Mesendoderm (in vitro differentiated cells): Measurements from ENCODE around the gene SLC5A10.

Experiments
- DNase-seq: peaks from one replicate; pipeline ENCODE4 v3.0.0; 2013
- H2AK5ac ChIP-seq: 2 replicates; pipeline ENCODE4 v1.6.1; 2013; ENCODE audit warnings: low read length, inconsistent platforms
- H2BK120ac ChIP-seq: 2 replicates; pipeline ENCODE4 v1.6.1; 2013; ENCODE audit warnings: low read depth, mild to moderate bottlenecking, low read length, moderate library complexity, mixed read lengths
- H2BK15ac ChIP-seq: replicated peaks from 2 replicates; pipeline ENCODE4 v1.6.1; 2013; ENCODE audit warnings: low read depth, mild to moderate bottlenecking, moderate library complexity
- H2BK5ac ChIP-seq: 2 replicates; pipeline ENCODE4 v1.6.1; 2013; ENCODE audit warnings: low read length, inconsistent platforms
- H3K18ac ChIP-seq: 2 replicates; pipeline ENCODE4 v1.6.1; 2013; ENCODE audit warnings: mild to moderate bottlenecking, low read length, mixed read lengths
- H3K23ac ChIP-seq: one replicate; pipeline ENCODE4 v1.6.1; 2013; ENCODE audit warnings: low read length
- H3K27ac ChIP-seq: 2 replicates; pipeline ENCODE4 v1.5.1; 2013; ENCODE audit warnings: low read depth, mild to moderate bottlenecking, inconsistent platforms, low read length, moderate library complexity
- H3K27me3 ChIP-seq: 2 replicates; pipeline ENCODE4 v1.6.1; 2013; ENCODE audit warnings: low read length, control low read depth, mild to moderate bottlenecking, inconsistent platforms; ENCODE audit not compliant: insufficient read depth, poor library complexity
- H3K36me3 ChIP-seq: 2 replicates; pipeline ENCODE4 v1.6.1; 2013; ENCODE audit warnings: low read length, inconsistent platforms; ENCODE audit not compliant: control insufficient read depth, insufficient read depth
- H3K4ac ChIP-seq: one replicate; pipeline ENCODE4 v1.6.1; 2013; ENCODE audit warnings: low read depth, mild to moderate bottlenecking, low read length, moderate library complexity
- H3K4me1 ChIP-seq: 2 replicates; pipeline ENCODE4 v1.6.1; 2013; ENCODE audit warnings: low read depth, low read length, inconsistent platforms; ENCODE audit not compliant: control insufficient read depth
- H3K4me2 ChIP-seq: 2 replicates; pipeline ENCODE4 v1.6.1; 2013; ENCODE audit warnings: low read length
- H3K4me3 ChIP-seq: 2 replicates; pipeline ENCODE4 v1.5.1; 2013; ENCODE audit warnings: mild to moderate bottlenecking, low read length
- H3K56ac ChIP-seq: one replicate; pipeline ENCODE4 v1.6.1; 2013; ENCODE audit warnings: low read length
- H3K79me1 ChIP-seq: 2 replicates; pipeline ENCODE4 v1.6.1; 2013; ENCODE audit warnings: low read length, inconsistent platforms
- H3K79me2 ChIP-seq: 2 replicates; pipeline ENCODE4 v1.6.1; 2013; ENCODE audit warnings: mild to moderate bottlenecking, low read length; ENCODE audit not compliant: control insufficient read depth, insufficient read depth
- H3K9ac ChIP-seq: 2 replicates; pipeline ENCODE4 v1.6.1; 2013; ENCODE audit warnings: low read length, inconsistent platforms
- H4K5ac ChIP-seq: one replicate; pipeline ENCODE4 v1.6.1; 2013; ENCODE audit warnings: low read length
- H4K8ac ChIP-seq: one replicate; pipeline ENCODE4 v1.6.1; 2013; ENCODE audit warnings: low read depth, mild to moderate bottlenecking, control low read depth, low read length, moderate library complexity
- WGBS: extraction: QIAGEN DNeasy Blood & Tissue Kit; methylation state at CpG from one replicate; pipeline ENCODE4 v1.1.7; 2013; ENCODE audit warnings: low lambda C conversion rate, missing lambda C conversion rate; ENCODE audit not compliant: insufficient coverage; ENCODE audit errors: extremely low coverage; 5-methylcytosine and 5-hydroxymethylcytosine counted together

Gene SLC5A10

DNA sequence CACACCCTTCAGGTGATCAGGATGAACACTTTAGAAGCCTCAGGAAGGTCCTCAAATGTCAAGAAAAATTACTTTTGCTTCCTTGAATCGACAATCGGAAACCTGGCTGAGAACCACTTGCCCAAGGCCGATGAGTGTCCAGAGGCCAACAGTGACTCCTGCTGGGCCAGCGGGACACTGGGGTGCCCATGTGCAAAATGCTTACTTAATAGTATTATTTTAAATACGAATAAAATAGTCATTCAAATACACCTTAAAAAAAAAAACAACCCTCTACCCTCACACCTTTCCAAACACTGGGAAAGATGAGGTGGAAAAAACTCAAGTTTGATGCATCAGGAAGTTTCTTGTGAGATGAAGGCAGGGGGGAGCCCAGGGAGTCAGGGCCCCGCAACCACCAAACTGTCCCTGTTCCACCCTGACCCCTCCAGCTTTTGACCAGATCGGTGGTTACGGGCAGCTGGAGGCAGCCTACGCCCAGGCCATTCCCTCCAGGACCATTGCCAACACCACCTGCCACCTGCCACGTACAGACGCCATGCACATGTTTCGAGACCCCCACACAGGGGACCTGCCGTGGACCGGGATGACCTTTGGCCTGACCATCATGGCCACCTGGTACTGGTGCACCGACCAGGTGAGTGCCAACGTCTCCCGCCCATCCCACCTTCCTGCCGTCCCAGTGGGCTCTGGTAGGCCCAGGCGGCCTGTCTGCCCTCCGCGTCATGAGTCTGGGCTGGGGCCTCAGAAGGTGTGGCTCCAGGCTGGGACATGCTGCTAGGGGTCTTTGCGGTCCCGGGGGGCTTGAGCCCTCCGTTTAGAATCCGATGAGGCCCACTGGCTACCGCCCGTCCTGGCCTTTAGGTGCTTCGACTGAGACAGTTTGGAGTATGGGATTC, 18.9 kb downstream of the SLC5A10 start:
- Histone ChIP-seq H3K18ac (no peak overlapping the region), H3K9ac (no peak overlapping the region), H2AK5ac (no peak overlapping the region), H3K56ac (no peak overlapping the region), H3K27me3 (no peaks in the 10 kb centered on the region), H4K8ac (no peak overlapping the region), H2BK15ac (no peak overlapping the region), H2BK120ac (no peak overlapping the region), H3K79me1 (no peaks in the 10 kb centered on the region), H3K27ac (no peak overlapping the region), H3K79me2 (no peaks in the 10 kb centered on the region), H2BK5ac (no peak overlapping the region), H3K4me2 (no peak overlapping the region), H4K5ac (no peak overlapping the region), H3K4me3 (no peak overlapping the region), H3K23ac (no peak overlapping the region), H3K36me3 (peaks cover 3% of the 10 kb centered on the region), H3K4me1 (peaks cover 4% of the 10 kb centered on the region), H3K4ac (no peak overlapping the region)
- DNase-seq, result no peak
- WGBS, result 100% methylated on average over 1 of the region's 28 CpGs

DNA sequence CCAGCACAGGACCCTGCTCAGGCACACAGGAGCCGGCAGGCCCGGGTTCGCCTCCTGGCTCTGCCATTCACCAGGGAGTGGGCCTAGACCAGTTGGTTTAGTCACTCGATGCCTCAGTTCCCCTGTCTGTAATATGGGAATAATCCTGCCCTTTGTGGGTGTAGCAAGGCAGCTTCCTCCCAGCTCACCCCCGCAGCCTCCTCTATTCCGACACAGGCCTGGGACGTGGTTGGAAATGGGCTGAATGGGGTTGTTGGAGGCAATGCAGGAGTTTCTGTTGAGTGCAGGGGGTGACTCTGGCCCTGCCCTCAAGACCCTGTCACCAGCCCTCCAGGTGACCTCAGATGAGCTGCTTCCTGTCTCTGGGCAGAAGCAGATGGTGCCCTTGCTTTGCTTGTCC, 19.8 kb downstream of the SLC5A10 start:
- WGBS, result no CpG with 5 or more reads among the region's 7 CpGs
- no peak overlapping the region for H3K23ac ChIP-seq
- no peak overlapping the region for H2BK5ac ChIP-seq
- no peaks in the 10 kb centered on the region for H3K79me1 ChIP-seq
- H3K4me2 ChIP-seq, result no peak overlapping the region
- no peaks in the 10 kb centered on the region for H3K79me2 ChIP-seq
- H3K27ac ChIP-seq, result no peak overlapping the region
- no peak overlapping the region for H4K8ac ChIP-seq
- no peak overlapping the region for H3K4ac ChIP-seq
- no peak overlapping the region for H4K5ac ChIP-seq
- peaks cover 4% of the 10 kb centered on the region for H3K4me1 ChIP-seq
- no peak overlapping the region for H3K18ac ChIP-seq
- DNase-seq, result no peak
- no peak overlapping the region for H2BK120ac ChIP-seq
- H2BK15ac ChIP-seq, result no peak overlapping the region
- no peaks in the 10 kb centered on the region for H3K27me3 ChIP-seq
- H2AK5ac ChIP-seq, result no peak overlapping the region
- peaks cover 3% of the 10 kb centered on the region for H3K36me3 ChIP-seq
- no peak overlapping the region for H3K9ac ChIP-seq
- H3K56ac ChIP-seq, result no peak overlapping the region
- no peak overlapping the region for H3K4me3 ChIP-seq

DNA sequence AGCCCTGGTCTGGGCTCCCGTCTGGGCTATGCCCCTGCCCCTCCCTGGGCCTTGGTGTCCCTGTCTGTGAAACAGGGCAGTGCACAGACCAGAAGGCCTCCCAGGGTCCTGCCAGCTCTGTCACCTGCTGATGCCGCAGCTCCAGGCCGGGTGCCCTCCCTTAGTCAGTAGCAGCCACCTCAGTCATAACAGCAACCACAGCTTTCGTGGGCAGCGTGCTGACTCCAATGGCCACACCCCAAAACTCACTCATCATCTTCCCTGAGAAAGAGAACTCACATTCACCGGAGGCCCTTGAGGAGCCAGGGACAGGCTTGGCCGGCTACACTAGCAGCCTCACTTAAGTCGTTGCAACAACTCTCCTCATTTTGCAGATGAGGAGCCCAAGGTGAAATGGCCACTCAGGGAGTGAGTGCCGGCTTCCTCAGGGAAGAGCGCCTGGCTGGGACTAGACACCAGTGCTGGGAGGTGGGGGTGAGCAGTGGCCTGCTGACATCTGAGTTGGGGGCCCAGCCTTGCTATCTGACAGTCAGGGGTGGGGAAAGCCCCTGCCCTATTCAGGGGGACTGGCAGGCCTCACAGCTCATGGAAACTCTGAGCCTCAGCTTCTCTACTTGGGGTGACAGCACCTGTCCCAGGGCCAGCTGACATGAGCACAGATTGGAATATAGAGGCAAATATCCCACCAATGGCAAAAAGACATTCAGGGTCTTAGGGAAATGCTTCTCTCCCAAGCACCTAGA, 22.6 kb downstream of the SLC5A10 start:
- Histone ChIP-seq H3K4me2 (no peak overlapping the region), H3K9ac (no peak overlapping the region), H2BK5ac (no peak overlapping the region), H3K27me3 (no peaks in the 10 kb centered on the region), H4K5ac (no peak overlapping the region), H3K4ac (no peak overlapping the region), H3K27ac (no peak overlapping the region), H3K79me2 (no peaks in the 10 kb centered on the region), H3K4me1 (no peaks in the 10 kb centered on the region), H3K18ac (no peak overlapping the region), H2AK5ac (no peak overlapping the region), H3K23ac (no peak overlapping the region), H3K79me1 (no peaks in the 10 kb centered on the region), H3K56ac (no peak overlapping the region), H3K36me3 (peaks cover 9% of the 10 kb centered on the region), H2BK15ac (no peak overlapping the region), H3K4me3 (no peak overlapping the region), H2BK120ac (no peak overlapping the region), H4K8ac (no peak overlapping the region)
- no CpG with 5 or more reads among the region's 10 CpGs for WGBS
- DNase-seq, result no peak

DNA sequence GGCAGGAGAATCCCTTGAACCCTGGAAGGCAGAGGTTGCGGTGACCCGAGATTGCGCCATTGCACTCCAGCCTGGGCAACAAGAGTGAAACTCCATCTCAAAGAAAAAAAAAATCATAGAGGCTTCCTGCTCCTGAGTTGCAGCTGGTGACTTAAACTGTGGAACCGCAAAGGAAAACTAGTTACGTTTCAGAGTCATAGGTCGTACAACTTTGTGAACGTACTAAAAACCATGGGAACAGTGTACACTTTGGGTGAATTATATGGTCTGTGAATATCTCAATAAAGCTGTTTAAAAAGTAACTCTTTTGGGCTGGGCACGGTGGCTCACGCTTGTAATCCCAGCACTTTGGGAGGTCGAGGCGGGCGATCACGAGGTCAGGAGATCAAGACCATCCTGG, 23.6 kb downstream of the SLC5A10 start:
- no peak overlapping the region for H2BK5ac ChIP-seq
- H4K8ac ChIP-seq, result no peak overlapping the region
- no peak overlapping the region for H3K23ac ChIP-seq
- H3K27me3 ChIP-seq, result no peaks in the 10 kb centered on the region
- H3K79me1 ChIP-seq, result no peaks in the 10 kb centered on the region
- no peak overlapping the region for H3K4ac ChIP-seq
- H3K18ac ChIP-seq, result no peak overlapping the region
- peaks cover 8% of the 10 kb centered on the region for H3K36me3 ChIP-seq
- H2BK120ac ChIP-seq, result no peak overlapping the region
- H3K9ac ChIP-seq, result no peak overlapping the region
- H3K4me3 ChIP-seq, result no peak overlapping the region
- H2AK5ac ChIP-seq, result no peak overlapping the region
- no peak for DNase-seq
- H3K27ac ChIP-seq, result no peak overlapping the region
- H3K4me1 ChIP-seq, result no peaks in the 10 kb centered on the region
- no peak overlapping the region for H2BK15ac ChIP-seq
- H3K4me2 ChIP-seq, result no peak overlapping the region
- no peak overlapping the region for H4K5ac ChIP-seq
- no CpG with 5 or more reads among the region's 13 CpGs for WGBS
- H3K79me2 ChIP-seq, result no peaks in the 10 kb centered on the region
- H3K56ac ChIP-seq, result no peak overlapping the region

DNA sequence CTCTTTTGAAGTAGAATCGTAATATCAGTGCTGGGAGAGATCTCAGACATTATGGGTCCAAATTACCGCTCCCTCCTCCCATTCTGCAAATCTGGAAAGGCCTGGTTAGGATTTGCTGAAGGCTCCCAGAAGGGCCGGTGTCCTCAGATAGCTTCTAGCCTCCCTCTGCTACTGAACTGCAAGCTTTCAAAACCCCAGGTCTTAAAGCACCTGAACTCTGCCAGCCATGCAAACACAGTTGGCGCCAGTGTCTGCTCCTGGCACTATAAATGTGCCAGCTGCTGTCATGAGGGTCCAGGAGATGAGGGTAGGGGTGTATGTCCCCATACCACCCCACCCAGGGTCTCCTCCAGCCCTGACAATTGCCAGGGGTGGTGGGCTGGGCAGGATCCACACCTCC, 24.2 kb downstream of the SLC5A10 start:
- DNase-seq, result no peak
- Histone ChIP-seq H3K56ac (no peak overlapping the region), H4K8ac (no peak overlapping the region), H2BK120ac (no peak overlapping the region), H3K27me3 (no peaks in the 10 kb centered on the region), H2BK5ac (no peak overlapping the region), H2AK5ac (no peak overlapping the region), H3K27ac (no peak overlapping the region), H3K79me2 (no peaks in the 10 kb centered on the region), H3K79me1 (no peaks in the 10 kb centered on the region), H2BK15ac (no peak overlapping the region), H3K9ac (no peak overlapping the region), H3K4me3 (no peak overlapping the region), H3K4ac (no peak overlapping the region), H3K36me3 (peaks cover 6% of the 10 kb centered on the region), H3K18ac (no peak overlapping the region), H3K4me2 (no peak overlapping the region), H3K23ac (no peak overlapping the region), H4K5ac (no peak overlapping the region), H3K4me1 (no peaks in the 10 kb centered on the region)
- WGBS, result no CpG with 5 or more reads among the region's 4 CpGs
